GM21526 (cell line): Measurements from ENCODE around the gene ARMH1.
"Not testable (repeated sequence)": the region's sequence is repeated elsewhere in the genome, so short reads cannot be mapped to it uniquely, and the experiment has no call there.

Source experiments
- ATAC-seq: cut with Tn5 transposase; IDR thresholded peaks from one replicate; pipeline ENCODE4 v1.9.1; 2021; ENCODE audit warnings: moderate library complexity; ENCODE audit not compliant: unreplicated experiment, low FRiP score

ARMH1 gene

GRCh38 chr1:44760876-44761275, 86.4 kb downstream of the ARMH1 start:
- no peak for ATAC-seq

GRCh38 chr1:44766421-44766820, 91.9 kb downstream of the ARMH1 start:
- ATAC-seq, result not testable (repeated sequence)
